K562 (cell line): Measurements from ENCODE around the gene UNC50.

Experiments used
- CBX2 ChIP-seq: fragments of 200-600 bp; sonication (generic); IDR thresholded peaks from one replicate; pipeline ENCODE4 v1.6.1; 2012; ENCODE audit warnings: mild to moderate bottlenecking, low read length, inconsistent platforms; ENCODE audit not compliant: insufficient read depth, poor library complexity, severe bottlenecking
- FOXK1 ChIP-seq: sonication (generic); formaldehyde crosslinking; IDR thresholded peaks from 2 replicates; pipeline ENCODE4 v1.8.0; 2022; ENCODE audit warnings: missing genetic modification reagents, mild to moderate bottlenecking, borderline replicate concordance
- L3MBTL2 ChIP-seq: fragments of 450-650 bp; IDR thresholded peaks from 2 replicates; pipeline ENCODE4 v1.6.1; 2016; ENCODE audit warnings: mild to moderate bottlenecking, moderate library complexity
- NFIC ChIP-seq: fragments of 450-650 bp; IDR thresholded peaks from 2 replicates; pipeline ENCODE4 v1.6.1; 2017; ENCODE audit warnings: mild to moderate bottlenecking, inconsistent platforms
- SIN3A ChIP-seq, 2 experiments: fragments of 150-350 bp in 1 of 2; IDR thresholded peaks; 2 replicates each; pipeline ENCODE4 v1.6.1; 2011 to 2016; ENCODE audit warnings: borderline replicate concordance in 2 of 2, low read depth in 2 of 2, low read length in 2 of 2, mild to moderate bottlenecking in 2 of 2, moderate library complexity in 2 of 2; ENCODE audit not compliant: control insufficient read depth in 1 of 2
- TCF7 ChIP-seq: sonication (generic); IDR thresholded peaks from 2 replicates; pipeline ENCODE4 v1.6.1; 2016; ENCODE audit warnings: antibody characterized with exemption, borderline replicate concordance
- TF ChIP-seq, protein P1 (sequence below): sonication (generic); formaldehyde crosslinking; IDR thresholded peaks from 2 replicates; pipeline ENCODE4 v1.8.1; 2023; ENCODE audit warnings: missing genetic modification reagents, mild to moderate bottlenecking, borderline replicate concordance
- TF ChIP-seq, protein P2 (sequence below), 3 experiments: IDR thresholded peaks in 2 of 3; conservative IDR thresholded peaks in 1 of 3; 2 replicates each; pipeline ENCODE4 v1.5.1; 2011 to 2012; ENCODE audit warnings: low read length in 3 of 3, mild to moderate bottlenecking in 3 of 3, control low read depth in 2 of 3, improper control_type of control experiment in 1 of 3, inconsistent platforms in 1 of 3, low read depth in 1 of 3, mixed read lengths in 1 of 3, moderate library complexity in 1 of 3; ENCODE audit not compliant: insufficient read depth in 2 of 3

DNA sequence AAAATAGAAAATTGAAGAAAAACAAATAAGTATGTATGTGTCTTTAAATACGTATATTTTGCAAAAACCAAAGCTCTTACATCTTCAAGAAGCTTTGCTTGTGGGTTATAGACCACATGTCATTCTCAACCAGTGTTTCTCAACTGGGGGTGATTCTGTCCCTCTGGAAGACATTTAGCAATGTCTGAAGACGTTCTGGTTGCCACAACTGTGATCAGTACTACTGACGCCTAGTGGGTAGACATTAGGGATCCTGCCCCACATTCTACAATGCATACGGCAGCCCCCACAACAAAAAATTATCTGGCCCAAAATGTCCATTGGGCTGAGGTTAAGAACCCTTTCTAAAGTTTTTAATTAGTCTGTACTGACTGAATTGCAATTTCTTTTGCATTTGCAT lies 48.4 kb downstream of the UNC50 start:
- no peak for TF ChIP-seq NFIC
- no peak for TF ChIP-seq L3MBTL2
- TF ChIP-seq, protein P1, sequence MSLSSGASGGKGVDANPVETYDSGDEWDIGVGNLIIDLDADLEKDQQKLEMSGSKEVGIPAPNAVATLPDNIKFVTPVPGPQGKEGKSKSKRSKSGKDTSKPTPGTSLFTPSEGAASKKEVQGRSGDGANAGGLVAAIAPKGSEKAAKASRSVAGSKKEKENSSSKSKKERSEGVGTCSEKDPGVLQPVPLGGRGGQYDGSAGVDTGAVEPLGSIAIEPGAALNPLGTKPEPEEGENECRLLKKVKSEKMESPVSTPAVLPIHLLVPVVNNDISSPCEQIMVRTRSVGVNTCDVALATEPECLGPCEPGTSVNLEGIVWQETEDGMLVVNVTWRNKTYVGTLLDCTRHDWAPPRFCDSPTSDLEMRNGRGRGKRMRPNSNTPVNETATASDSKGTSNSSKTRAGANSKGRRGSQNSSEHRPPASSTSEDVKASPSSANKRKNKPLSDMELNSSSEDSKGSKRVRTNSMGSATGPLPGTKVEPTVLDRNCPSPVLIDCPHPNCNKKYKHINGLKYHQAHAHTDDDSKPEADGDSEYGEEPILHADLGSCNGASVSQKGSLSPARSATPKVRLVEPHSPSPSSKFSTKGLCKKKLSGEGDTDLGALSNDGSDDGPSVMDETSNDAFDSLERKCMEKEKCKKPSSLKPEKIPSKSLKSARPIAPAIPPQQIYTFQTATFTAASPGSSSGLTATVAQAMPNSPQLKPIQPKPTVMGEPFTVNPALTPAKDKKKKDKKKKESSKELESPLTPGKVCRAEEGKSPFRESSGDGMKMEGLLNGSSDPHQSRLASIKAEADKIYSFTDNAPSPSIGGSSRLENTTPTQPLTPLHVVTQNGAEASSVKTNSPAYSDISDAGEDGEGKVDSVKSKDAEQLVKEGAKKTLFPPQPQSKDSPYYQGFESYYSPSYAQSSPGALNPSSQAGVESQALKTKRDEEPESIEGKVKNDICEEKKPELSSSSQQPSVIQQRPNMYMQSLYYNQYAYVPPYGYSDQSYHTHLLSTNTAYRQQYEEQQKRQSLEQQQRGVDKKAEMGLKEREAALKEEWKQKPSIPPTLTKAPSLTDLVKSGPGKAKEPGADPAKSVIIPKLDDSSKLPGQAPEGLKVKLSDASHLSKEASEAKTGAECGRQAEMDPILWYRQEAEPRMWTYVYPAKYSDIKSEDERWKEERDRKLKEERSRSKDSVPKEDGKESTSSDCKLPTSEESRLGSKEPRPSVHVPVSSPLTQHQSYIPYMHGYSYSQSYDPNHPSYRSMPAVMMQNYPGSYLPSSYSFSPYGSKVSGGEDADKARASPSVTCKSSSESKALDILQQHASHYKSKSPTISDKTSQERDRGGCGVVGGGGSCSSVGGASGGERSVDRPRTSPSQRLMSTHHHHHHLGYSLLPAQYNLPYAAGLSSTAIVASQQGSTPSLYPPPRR (CRISPR knock-in tag), result no peak
- no peak for TF ChIP-seq FOXK1 (CRISPR knock-in tag)
- no peak for TF ChIP-seq CBX2
- TF ChIP-seq, protein P2, sequence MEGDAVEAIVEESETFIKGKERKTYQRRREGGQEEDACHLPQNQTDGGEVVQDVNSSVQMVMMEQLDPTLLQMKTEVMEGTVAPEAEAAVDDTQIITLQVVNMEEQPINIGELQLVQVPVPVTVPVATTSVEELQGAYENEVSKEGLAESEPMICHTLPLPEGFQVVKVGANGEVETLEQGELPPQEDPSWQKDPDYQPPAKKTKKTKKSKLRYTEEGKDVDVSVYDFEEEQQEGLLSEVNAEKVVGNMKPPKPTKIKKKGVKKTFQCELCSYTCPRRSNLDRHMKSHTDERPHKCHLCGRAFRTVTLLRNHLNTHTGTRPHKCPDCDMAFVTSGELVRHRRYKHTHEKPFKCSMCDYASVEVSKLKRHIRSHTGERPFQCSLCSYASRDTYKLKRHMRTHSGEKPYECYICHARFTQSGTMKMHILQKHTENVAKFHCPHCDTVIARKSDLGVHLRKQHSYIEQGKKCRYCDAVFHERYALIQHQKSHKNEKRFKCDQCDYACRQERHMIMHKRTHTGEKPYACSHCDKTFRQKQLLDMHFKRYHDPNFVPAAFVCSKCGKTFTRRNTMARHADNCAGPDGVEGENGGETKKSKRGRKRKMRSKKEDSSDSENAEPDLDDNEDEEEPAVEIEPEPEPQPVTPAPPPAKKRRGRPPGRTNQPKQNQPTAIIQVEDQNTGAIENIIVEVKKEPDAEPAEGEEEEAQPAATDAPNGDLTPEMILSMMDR (IDR thresholded peaks at IDR 0.05 in 2 of 3, conservative IDR thresholded peaks at IDR 0.05 in 1 of 3; ENCODE audit: insufficient read depth in 2 of 3, low read depth in 1 of 3, low read length in 3 of 3), result no peak
- TF ChIP-seq TCF7, result no peak
- no peak for TF ChIP-seq SIN3A (IDR thresholded peaks at IDR 0.05; ENCODE audit: borderline replicate concordance in 2 of 2, control insufficient read depth in 1 of 2, low read depth in 2 of 2, low read length in 2 of 2)
